PC-3 (cell line): ENCODE measurements around the gene TMEM138. TPM values are rescaled to one million over a fixed set of nuclear protein-coding genes. Genes with fewer than 3 reads are reported as not detected.

Source experiments
- ATAC-seq: fragments of 200-7000 bp; cut with Tn5 transposase; 2 replicates; pipeline ENCODE4 v1.9.1; 2020; ENCODE audit warnings: mild to moderate bottlenecking, moderate library complexity
- BruUV-seq: library from RNA; stranded (reverse); fragments of 400-500 nt; replicated peaks from 2 replicates; lab custom pipeline; 2021; lab: Mats Ljungman, UMichigan
- CTCF ChIA-PET: fragments of 300-600 bp; sonication (Branson Sonifier 250); formaldehyde crosslinking; loops from one replicate; lab custom pipeline; 2022; ENCODE audit warnings: antibody characterized with exemption; lab: Charles Lee
- POLR2A ChIA-PET: fragments of 300-600 bp; sonication (Branson Sonifier 250); formaldehyde crosslinking; loops from one replicate; lab custom pipeline; 2022; ENCODE audit warnings: antibody characterized with exemption; ENCODE audit not compliant: unreplicated experiment; lab: Charles Lee
- DNase-seq: peaks from one replicate; pipeline ENCODE4 v3.0.0-alpha.2; 2015
- H2AFZ ChIP-seq: fragments of 300-600 bp; sonication (generic); 2 replicates; pipeline ENCODE4 v1.6.0; 2016; ENCODE audit warnings: antibody characterized with exemption, low read length
- H3F3A ChIP-seq: fragments of 300-600 bp; sonication (generic); one replicate; pipeline ENCODE4 v1.6.0; 2017; ENCODE audit warnings: antibody characterized with exemption, low read length, control low read depth, mild to moderate bottlenecking; ENCODE audit not compliant: unreplicated experiment
- H3K27ac ChIP-seq: fragments of 300-600 bp; sonication (generic); 2 replicates; pipeline ENCODE4 v1.5.1; 2016; ENCODE audit warnings: mild to moderate bottlenecking, low read length
- H3K27me3 ChIP-seq: fragments of 300-600 bp; sonication (generic); 2 replicates; pipeline ENCODE4 v1.6.1; 2016; ENCODE audit warnings: low read length, mixed read lengths
- H3K36me3 ChIP-seq: fragments of 300-600 bp; sonication (generic); 2 replicates; pipeline ENCODE4 v1.6.1; 2016; ENCODE audit warnings: low read depth, mixed run types, low read length, mixed read lengths
- H3K4me1 ChIP-seq: fragments of 300-600 bp; sonication (generic); 2 replicates; pipeline ENCODE4 v1.5.1; 2016; ENCODE audit warnings: low read length; ENCODE audit not compliant: insufficient read depth
- H3K4me2 ChIP-seq: fragments of 300-600 bp; sonication (generic); 2 replicates; pipeline ENCODE4 v1.6.0; 2016; ENCODE audit warnings: low read length
- H3K4me3 ChIP-seq: fragments of 300-600 bp; sonication (generic); 2 replicates; pipeline ENCODE4 v1.5.1; 2016; ENCODE audit warnings: mild to moderate bottlenecking, low read length, mixed read lengths
- H3K79me2 ChIP-seq: fragments of 300-600 bp; sonication (generic); 2 replicates; pipeline ENCODE4 v1.6.1; 2017; ENCODE audit warnings: low read length, mixed read lengths
- H3K9ac ChIP-seq: fragments of 300-600 bp; sonication (generic); 2 replicates; pipeline ENCODE4 v1.6.0; 2016; ENCODE audit warnings: mild to moderate bottlenecking, low read length
- H3K9me2 ChIP-seq: fragments of 300-600 bp; sonication (generic); replicated peaks from 2 replicates; pipeline ENCODE4 v1.6.1; 2016; ENCODE audit warnings: mixed run types, low read length, mixed read lengths
- H3K9me3 ChIP-seq: fragments of 300-600 bp; sonication (generic); 2 replicates; pipeline ENCODE4 v1.6.1; 2016; ENCODE audit warnings: low read length, mixed read lengths
- H4K20me1 ChIP-seq: fragments of 300-600 bp; sonication (generic); 2 replicates; pipeline ENCODE4 v1.6.1; 2016; ENCODE audit warnings: low read length, mixed read lengths
- EZH2 ChIP-seq: fragments of 300-600 bp; sonication (generic); IDR thresholded peaks from one replicate; pipeline ENCODE4 v1.6.1; 2017; ENCODE audit warnings: antibody characterized with exemption, mild to moderate bottlenecking, low read length; ENCODE audit not compliant: unreplicated experiment
- EZH2phosphoT487 ChIP-seq: fragments of 300-600 bp; sonication (generic); IDR thresholded peaks from 2 replicates; pipeline ENCODE4 v1.6.1; 2018; ENCODE audit warnings: mild to moderate bottlenecking, antibody characterized with exemption, low read length, borderline replicate concordance
- intact Hi-C: fragments of 100-400 bp; cut with micrococcal nuclease; formaldehyde crosslinking; loops from 2 replicates; pipeline ENCODE4 v1.9.0; 2023
- total RNA-seq: library from RNA; depleted of rRNA; stranded (reverse); fragments of >200 nt; gene quantifications from 2 replicates; pipeline ENCODE4 v1.2.3, GENCODE V29; 2014
- TF ChIP-seq, protein P1 (sequence below): fragments of 300-600 bp; sonication (generic); conservative IDR thresholded peaks from 2 replicates; pipeline ENCODE4 v1.5.1; 2017; ENCODE audit warnings: antibody characterized with exemption, low read depth, mild to moderate bottlenecking, low read length

Gene TMEM138
- total RNA-seq, 1 experiment from 2014 or later: 40.7 TPM

DNA sequence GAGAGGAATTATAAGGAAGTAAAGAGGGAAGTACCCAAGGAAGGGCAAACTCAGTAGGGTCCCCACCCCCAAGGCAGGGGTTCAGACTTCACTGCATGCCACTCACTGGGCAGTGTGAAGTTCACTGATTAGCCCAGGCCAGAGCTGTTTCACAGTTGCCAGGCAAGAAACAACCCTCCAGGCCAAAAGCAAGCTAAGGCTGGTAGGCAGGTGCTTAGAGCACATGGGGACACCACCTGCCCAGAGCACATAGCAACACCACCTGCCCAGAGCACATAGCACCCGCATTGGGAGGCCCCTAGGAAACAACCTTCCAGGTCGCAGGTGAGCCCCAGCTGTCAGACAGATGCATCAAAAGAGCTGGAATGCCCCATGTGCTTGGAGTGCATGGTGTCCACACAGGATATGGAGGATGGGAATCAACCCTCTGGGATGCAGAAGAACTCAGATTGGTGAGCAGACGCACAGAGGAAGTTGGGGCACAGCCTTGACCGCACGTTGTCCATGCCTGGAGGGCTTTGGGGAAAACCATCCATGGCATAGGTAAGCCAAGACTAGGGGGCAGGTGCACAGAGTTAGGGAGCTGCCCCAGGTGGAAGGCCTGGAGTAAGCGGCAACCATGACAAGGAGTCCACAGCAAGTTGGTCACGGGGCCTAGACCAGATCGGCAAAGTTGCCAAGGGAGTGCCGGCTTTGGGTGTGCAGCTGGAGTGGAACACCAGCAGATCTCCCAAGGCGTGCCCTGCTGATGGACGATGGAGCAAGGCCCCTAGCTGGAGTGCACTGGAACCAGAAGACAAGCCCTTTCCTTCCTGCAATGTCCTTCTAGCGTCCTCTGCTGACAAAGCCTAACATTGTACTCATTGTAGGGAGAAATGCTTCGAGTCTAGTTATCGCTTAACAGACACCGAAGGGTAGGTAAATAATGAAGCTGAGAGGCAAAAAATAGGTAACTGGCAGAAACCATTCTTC lies 22.4 kb downstream of the TMEM138 start:
- POLR2A ChIA-PET: interaction anchor here (0.6 kb wide), 1 partner anchor 86 kb away, joined by 3 read pairs; no protein-coding TSS in a partner anchor

DNA sequence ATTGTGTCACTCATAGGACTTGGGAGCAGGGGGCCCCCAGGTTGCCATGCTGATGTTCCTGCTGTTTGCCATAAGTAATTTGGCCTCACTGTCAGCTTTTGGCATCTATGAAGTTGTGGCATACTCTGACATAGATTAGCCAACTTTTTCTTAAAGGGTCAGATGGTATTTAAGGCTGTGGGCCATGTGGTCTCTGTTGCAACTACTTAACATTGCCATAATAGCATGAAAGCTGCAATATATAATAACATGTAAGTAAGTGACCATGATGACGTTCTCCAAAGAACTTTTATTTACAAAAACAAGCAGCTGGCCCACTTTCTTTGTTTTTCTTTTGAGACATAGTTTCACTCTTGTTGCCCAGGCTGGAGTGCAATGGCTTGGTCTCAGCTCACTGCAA lies 28.0 kb downstream of the TMEM138 start:
- DNase-seq (no peak), ATAC-seq (no peak)
- Histone ChIP-seq H3K9ac (no peak overlapping the region), H3K9me2 (no peaks in the 10 kb centered on the region), H3K79me2 (peaks cover 14% of the 10 kb centered on the region), H3F3A (no peaks in the 10 kb centered on the region), H3K27me3 (no peaks in the 10 kb centered on the region), H3K4me2 (no peak overlapping the region), H2AFZ (no peak overlapping the region), H3K36me3 (no peaks in the 10 kb centered on the region; the same call in 1 of the 2 replicates), H3K4me3 (no peak overlapping the region), H3K4me1 (peaks cover 14% of the 10 kb centered on the region), H3K27ac (no peak overlapping the region), H3K9me3 (no peaks in the 10 kb centered on the region), H4K20me1 (no peaks in the 10 kb centered on the region)
- TF ChIP-seq, protein P1, sequence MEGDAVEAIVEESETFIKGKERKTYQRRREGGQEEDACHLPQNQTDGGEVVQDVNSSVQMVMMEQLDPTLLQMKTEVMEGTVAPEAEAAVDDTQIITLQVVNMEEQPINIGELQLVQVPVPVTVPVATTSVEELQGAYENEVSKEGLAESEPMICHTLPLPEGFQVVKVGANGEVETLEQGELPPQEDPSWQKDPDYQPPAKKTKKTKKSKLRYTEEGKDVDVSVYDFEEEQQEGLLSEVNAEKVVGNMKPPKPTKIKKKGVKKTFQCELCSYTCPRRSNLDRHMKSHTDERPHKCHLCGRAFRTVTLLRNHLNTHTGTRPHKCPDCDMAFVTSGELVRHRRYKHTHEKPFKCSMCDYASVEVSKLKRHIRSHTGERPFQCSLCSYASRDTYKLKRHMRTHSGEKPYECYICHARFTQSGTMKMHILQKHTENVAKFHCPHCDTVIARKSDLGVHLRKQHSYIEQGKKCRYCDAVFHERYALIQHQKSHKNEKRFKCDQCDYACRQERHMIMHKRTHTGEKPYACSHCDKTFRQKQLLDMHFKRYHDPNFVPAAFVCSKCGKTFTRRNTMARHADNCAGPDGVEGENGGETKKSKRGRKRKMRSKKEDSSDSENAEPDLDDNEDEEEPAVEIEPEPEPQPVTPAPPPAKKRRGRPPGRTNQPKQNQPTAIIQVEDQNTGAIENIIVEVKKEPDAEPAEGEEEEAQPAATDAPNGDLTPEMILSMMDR: no peak
- TF ChIP-seq EZH2: no peak
- no peak for TF ChIP-seq EZH2phosphoT487
- CTCF ChIA-PET: no interaction called here
- POLR2A ChIA-PET: no interaction called here
- no TSS peak for BruUV-seq
- intact Hi-C loops: no loop called here

More for the DNA sequence above, 22.4 kb downstream of the TMEM138 start:
- Histone ChIP-seq H3F3A (no peaks in the 10 kb centered on the region), H3K9me2 (no peaks in the 10 kb centered on the region), H4K20me1 (no peaks in the 10 kb centered on the region), H3K36me3 (no peaks in the 10 kb centered on the region), H3K79me2 (no peaks in the 10 kb centered on the region), H3K4me3 (no peak overlapping the region), H3K9ac (no peak overlapping the region), H3K9me3 (no peaks in the 10 kb centered on the region), H3K4me1 (no peaks in the 10 kb centered on the region), H3K4me2 (no peak overlapping the region), H3K27me3 (no peaks in the 10 kb centered on the region), H3K27ac (no peak overlapping the region), H2AFZ (no peak overlapping the region)
- TF ChIP-seq, protein P1: peak; percentile 25; the same call in 1 of the 2 replicates
- TF ChIP-seq EZH2: no peak
- TF ChIP-seq EZH2phosphoT487: no peak
- BruUV-seq: no TSS peak
- ATAC-seq (peak; percentile 31; the same call in 1 of the 2 replicates), DNase-seq (peak; percentile 41)
- intact Hi-C loops: loop anchor here (1.0 kb wide), 1 partner anchor 48 kb away; no protein-coding TSS in a partner anchor
- CTCF ChIA-PET: interaction anchor here (0.5 to 3.3 kb wide), 5 partner anchors 17 to 114 kb away, joined by 3 to 63 read pairs (median 3); partner anchors contain the start of gene CYB561A3
